ENCODE measurements around the gene PHACTR4.

The PHACTR4 gene

GRCh38 chr1:28421744-28422143 is 52.2 kb downstream of the PHACTR4 start:
- H3K27ac ChIP-seq: 0 out of 2 replicates have a peak overlapping the region, but pooled peaks have one; percentile 10
- no peak for TF ChIP-seq CTCF (conservative IDR thresholded peaks at IDR 0.05)

GRCh38 chr1:28426831-28427230 is 57.3 kb downstream of the PHACTR4 start:
- TF ChIP-seq CTCF (conservative IDR thresholded peaks at IDR 0.05): no peak
- no peak overlapping the region for H3K27ac ChIP-seq

- H3K27ac ChIP-seq: no peak overlapping the region
- TF ChIP-seq CTCF (conservative IDR thresholded peaks at IDR 0.05): no peak
Measured at GRCh38 chr1:28428012-28428411, 58.5 kb downstream of the PHACTR4 start.

- no peak for TF ChIP-seq CTCF (conservative IDR thresholded peaks at IDR 0.05)
- H3K27ac ChIP-seq: no peak overlapping the region
Measured at GRCh38 chr1:28428990-28429520, 59.5 kb downstream of the PHACTR4 start.

DNA sequence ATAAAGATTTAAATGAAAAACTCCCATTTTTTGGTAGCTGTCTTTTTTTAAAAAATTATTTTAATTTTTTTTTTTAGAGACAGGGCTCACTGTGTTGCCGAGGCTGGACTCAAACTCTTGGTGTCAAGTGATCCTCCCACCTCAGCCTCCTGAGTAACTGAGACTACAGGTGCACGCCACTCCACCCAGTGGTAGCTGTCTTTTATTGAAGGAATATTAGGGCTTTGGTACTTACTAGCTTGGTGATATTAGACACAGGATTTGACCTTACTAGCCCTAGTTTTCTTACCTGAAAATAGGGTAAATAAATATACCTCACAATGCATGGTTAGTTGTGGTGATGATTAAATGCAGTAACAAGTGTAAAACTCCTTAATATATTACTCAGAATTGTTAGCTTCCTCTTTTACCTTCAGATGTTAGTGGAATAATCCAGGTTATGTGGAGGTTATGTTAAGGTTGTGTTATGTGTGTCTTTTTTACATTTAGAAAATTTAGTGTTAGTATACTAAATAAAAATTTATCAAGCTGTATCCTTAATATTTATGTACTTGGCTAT is 66.8 kb downstream of the PHACTR4 start:
- H3K27ac ChIP-seq: peak overlapping the region; percentile 88
- no peak for TF ChIP-seq CTCF (conservative IDR thresholded peaks at IDR 0.05)

- H3K27ac ChIP-seq: peak overlapping the region; percentile 88
- TF ChIP-seq CTCF (conservative IDR thresholded peaks at IDR 0.05): no peak
Measured at GRCh38 chr1:28437264-28437923, 67.9 kb downstream of the PHACTR4 start.

GRCh38 chr1:28437924-28438699 is 68.6 kb downstream of the PHACTR4 start:
- peak overlapping the region; percentile 88 for H3K27ac ChIP-seq

More at GRCh38 chr1:28437924-28438699, 68.6 kb downstream of the PHACTR4 start:
- TF ChIP-seq CTCF (conservative IDR thresholded peaks at IDR 0.05): no peak

All from VCaP (cell line).